ENCODE measurements around the gene ELMOD3.
A peak's percentile ranks its signal among the peaks of the same experiment; 100 is the strongest.
"Not testable (repeated sequence)": the region's sequence is repeated elsewhere in the genome, so short reads cannot be mapped to it uniquely, and the experiment has no call there.

The ELMOD3 gene

DNA sequence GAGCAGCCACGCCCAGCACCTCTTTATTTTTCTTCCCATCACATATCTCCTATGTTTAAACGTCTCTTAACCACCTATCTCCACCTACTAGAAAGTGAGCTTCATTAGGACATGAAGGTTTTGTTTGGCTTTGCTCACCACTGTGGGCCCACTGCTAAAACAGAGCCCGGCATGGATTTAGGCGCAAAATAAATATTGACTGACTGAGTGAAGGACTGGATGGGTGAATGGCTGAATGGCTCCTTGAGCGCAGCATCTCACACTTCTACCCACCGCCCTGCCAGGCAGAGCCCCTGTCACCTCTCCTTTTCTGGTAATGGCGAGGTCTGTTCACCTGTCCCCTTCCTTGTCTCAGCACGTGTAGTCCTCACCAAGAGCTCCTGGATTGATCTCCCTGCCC lies 45.5 kb downstream of the ELMOD3 start:
- no peak overlapping the region for H3K4me3 Mint-ChIP-seq
- no peak for ATAC-seq

DNA sequence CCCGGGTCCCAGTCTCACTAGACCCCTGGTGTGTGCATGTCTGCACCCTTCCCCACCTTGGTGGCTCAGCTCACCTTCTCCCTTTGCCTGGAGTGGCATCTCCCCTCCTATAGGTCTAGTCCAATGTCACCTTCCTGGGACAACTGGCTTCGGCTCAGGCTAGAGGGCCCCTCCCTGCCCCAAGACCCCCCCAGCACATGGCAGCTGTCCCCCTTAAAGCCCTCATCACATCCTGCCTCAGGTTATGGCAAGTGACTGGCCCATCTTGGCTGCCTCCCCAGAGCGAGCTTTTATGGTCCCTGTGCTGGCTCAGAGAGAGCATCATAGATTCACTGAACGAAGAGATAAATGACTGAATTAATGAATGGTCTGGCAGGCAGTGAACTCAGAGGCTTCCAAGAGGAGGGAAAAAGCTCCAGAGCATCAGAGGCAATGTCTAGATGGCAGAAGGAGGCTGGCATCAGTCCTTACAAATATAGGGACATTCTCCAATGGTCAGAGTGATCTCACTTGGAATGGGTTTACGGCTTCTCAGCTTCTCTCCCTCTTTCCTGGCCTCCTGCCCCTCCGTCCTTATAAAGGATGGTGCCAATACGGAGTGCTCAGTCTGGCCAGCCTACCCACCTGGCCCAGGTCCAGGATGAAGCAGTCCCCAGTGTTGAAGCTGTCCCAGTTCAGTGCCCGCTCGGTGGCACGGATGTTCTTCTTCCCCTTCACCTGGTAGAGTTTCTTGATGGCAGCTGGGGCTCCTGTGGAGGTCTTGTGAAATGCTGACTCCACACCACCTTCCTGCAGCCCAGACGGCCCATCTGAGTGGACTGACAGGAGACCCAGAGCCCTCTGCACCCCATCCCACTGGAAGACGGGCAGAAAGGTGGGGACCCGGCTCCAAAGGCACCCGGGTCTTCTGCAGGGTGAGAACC lies 46.2 kb downstream of the ELMOD3 start:
- Mint-ChIP-seq H3K27ac (peak overlapping the region; percentile 16), H3K4me1 (peaks cover 37% of the 10 kb centered on the region), H3K9me3 (no peaks in the 10 kb centered on the region), H3K27me3 (no peaks in the 10 kb centered on the region), H3K4me3 (no peak overlapping the region), H3K36me3 (peaks cover 67% of the 10 kb centered on the region)
- ATAC-seq = no peak

More for the DNA sequence above, 45.5 kb downstream of the ELMOD3 start:
- Mint-ChIP-seq H3K27ac (no peak overlapping the region), H3K27me3 (no peaks in the 10 kb centered on the region), H3K36me3 (peaks cover 71% of the 10 kb centered on the region), H3K4me1 (peaks cover 29% of the 10 kb centered on the region), H3K9me3 (no peaks in the 10 kb centered on the region)

DNA sequence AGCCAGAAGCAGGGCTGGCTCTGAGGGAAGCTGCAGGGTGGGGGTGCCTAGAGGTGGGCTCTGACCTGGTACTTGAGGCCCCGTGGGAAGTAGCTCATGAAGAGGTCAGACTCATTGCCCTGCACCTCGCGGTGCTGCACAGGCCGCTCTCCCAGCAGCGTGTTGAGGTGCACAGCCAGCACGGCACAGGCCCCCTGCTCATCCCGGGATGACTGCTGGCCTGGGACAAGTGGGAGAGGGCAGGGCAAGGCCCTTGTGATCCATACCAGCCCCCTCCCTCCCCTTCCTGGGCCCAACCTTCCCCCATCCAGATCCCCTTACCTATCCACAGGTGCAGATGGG lies 46.9 kb downstream of the ELMOD3 start:
- peaks cover 63% of the 10 kb centered on the region for H3K36me3 Mint-ChIP-seq
- no peak for ATAC-seq
- peak overlapping the region; percentile 83 for H3K27ac Mint-ChIP-seq

DNA sequence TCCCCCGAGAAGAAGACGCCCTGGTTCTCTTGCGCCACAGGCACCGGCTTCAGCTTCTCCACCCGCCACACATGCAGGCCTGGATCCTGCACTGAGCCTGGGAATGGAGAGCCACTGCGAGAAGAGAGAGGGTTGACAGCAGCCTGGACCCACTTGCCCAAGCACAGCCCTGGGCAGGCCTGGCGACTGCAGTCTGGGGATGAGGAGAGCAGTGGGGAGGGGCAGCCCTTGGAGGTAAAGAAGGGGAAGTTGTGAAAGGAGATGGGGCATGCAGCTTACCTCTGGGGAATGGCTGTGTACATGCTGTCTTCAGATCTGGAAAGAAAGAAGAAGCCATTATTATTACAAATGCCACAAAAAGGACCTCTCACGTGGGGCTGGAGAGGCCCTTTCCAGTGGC lies 47.3 kb downstream of the ELMOD3 start:
- H3K36me3 Mint-ChIP-seq = peaks cover 59% of the 10 kb centered on the region
- peak overlapping the region; percentile 44 for H3K4me3 Mint-ChIP-seq
- peaks cover 36% of the 10 kb centered on the region for H3K4me1 Mint-ChIP-seq
- ATAC-seq = no peak
- no peaks in the 10 kb centered on the region for H3K27me3 Mint-ChIP-seq
- peak overlapping the region; percentile 83 for H3K27ac Mint-ChIP-seq
- no peaks in the 10 kb centered on the region for H3K9me3 Mint-ChIP-seq

More for the DNA sequence above, 46.9 kb downstream of the ELMOD3 start:
- H3K27me3 Mint-ChIP-seq = no peaks in the 10 kb centered on the region
- peaks cover 40% of the 10 kb centered on the region for H3K4me1 Mint-ChIP-seq
- no peak overlapping the region for H3K4me3 Mint-ChIP-seq
- H3K9me3 Mint-ChIP-seq = no peaks in the 10 kb centered on the region

DNA sequence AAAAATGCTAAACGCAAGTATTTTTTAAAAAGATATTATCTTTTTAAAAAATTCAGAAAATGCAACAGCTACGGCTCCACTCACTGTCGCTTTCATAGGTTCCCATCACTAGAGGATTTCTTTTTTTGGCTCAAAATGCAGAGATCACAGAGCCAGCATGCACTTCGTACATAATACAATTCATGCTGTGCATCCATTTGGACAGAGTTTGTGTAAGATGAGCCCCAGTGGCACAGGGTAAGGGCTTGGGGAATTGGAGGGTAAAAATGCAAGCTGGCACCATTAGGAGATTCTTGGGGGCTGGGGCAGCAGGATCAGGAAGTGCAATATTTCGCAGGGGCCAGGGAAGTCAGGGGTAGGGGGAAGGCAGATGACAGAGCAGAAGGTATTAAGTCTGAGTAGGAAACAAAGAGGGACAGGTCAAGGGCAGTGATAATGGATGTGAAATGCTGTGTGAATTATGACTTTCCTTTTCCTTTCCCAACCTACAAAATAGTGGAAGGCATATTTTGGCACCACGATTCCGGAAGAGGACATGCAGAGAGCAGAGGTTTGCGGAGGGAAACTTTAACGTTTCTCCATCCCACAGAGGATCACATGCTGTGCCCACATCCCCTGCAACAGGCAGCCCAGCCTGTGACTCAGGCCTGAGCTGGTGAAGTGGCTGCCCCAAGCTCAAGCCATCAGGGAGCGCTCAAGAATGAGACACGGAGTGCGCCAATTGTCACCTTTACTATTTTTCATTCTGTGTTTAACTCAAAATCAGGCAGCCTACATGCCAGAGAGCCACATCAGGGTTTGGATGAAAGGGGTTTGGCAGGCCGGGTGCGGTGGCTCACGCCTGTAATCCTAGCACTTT lies 50.9 kb downstream of the ELMOD3 start:
- Mint-ChIP-seq H3K27ac (peak overlapping the region; percentile 42), H3K36me3 (peaks cover 26% of the 10 kb centered on the region), H3K4me3 (peak overlapping the region; percentile 53), H3K27me3 (no peaks in the 10 kb centered on the region), H3K4me1 (peaks cover 58% of the 10 kb centered on the region), H3K9me3 (no peaks in the 10 kb centered on the region)
- peak; percentile 75 for ATAC-seq

DNA sequence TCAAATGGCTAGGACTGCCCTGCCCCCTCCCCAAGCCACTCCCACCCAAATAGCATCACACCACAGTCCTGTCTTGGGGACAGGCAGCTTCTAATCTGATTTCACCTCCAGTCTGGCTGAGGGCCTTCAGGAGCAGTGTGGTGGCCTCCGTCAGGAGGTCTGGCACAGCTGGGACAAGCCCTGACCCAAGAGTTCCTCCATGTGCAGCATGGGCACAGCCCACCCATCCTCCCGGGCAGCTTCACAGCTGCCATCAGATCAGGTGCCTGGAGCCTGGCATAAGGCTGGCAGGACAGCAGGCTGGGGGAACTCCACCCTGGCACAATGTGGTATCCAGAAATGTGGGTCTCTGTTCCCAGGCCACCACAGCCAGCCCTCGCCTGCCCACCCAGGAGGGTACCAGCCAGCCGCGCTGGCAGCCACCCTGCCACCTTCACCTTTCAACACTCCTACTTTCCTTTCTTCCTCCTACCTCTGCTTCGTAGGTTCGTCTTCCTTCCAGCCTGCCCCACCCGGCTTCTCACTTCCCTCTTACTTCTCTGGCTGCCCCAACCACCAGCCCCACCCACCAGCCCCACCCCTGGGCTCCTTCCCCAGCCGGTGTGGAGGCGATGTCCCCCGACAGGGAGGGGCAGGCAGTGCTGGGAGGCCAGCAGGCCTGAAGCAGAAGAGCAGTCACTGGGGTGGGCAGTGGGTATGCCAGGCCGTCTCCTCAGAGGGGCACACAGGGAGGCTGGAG lies 55.4 kb downstream of the ELMOD3 start, which contains the start of gene CAPG:
TSS of gene CAPG (minus strand) at position 522 of the 739 bp plus-strand sequence. CDS start 8,221 bp downstream, outside the sequence.
- Mint-ChIP-seq H3K4me1 (peaks cover 74% of the 10 kb centered on the region), H3K4me3 (peak within 1 kb of the TSS; percentile 83), H3K27ac (peak within 1 kb of the TSS; percentile 88), H3K36me3 (no peaks in the 10 kb centered on the region), H3K9me3 (no peaks in the 10 kb centered on the region), H3K27me3 (no peaks in the 10 kb centered on the region)
- peak; percentile 89 for ATAC-seq

DNA sequence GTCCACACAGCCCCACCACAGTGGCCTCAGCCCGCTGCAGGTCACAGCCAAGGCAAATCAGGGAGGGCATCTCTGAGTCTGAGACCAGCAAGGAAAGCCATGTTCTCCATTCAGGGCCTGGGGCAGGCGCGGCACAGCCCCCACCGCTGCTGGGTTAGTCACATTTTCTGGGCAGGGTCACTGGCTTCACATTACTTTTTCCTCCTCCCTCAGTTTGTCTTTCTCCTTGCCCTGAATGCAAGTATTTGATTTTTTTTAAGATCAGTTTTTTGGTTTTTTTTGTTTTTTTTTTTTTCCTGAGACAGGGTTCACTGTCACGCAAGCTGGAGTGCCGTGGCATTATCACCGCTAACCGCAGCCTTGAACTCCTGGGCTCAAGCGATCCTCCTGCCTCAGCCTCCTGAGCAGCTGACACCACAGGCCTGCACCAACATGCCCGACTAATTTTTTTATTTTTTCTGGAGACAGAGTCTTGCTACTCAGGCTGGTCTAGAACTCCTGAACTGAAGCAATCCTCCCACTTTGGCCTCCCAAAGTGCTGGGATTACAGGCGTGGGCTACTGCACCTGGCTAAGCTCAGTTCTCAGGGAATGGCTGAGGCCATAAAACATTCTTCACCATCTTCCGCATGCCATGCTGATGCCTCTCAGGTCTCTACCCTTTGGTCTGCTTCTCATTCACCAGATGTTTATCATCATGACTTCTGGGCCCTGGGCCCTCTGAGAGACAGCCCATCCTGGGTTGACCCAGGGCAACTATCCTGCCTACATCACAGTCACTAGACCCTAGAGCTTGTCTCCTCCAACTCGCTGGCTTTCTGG lies 56.2 kb downstream of the ELMOD3 start:
- Mint-ChIP-seq H3K27ac (peak overlapping the region; percentile 88), H3K4me3 (peak overlapping the region; percentile 83), H3K4me1 (peaks cover 73% of the 10 kb centered on the region), H3K36me3 (no peaks in the 10 kb centered on the region), H3K27me3 (no peaks in the 10 kb centered on the region), H3K9me3 (no peaks in the 10 kb centered on the region)
- ATAC-seq = no peak

DNA sequence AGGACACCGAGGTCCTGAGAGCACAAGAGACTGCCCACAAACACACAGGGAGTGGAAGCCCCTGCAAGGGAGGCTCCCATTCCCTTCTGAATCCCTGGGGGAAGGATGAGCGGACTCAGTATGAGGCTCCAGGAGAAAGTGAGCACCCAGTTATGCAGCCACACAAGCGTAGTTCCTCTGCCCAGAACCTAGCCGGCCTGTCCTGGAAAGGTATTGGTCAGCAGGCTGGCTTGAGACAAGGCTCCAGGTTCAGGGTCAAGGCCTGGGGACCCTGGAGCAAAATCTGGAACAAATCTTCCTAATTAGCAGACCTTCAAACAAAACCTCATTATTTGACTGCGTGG lies 56.8 kb downstream of the ELMOD3 start:
- H3K4me1 Mint-ChIP-seq = peaks cover 75% of the 10 kb centered on the region
- H3K36me3 Mint-ChIP-seq = no peaks in the 10 kb centered on the region
- peak overlapping the region; percentile 88 for H3K27ac Mint-ChIP-seq
- no peaks in the 10 kb centered on the region for H3K27me3 Mint-ChIP-seq
- peak overlapping the region; percentile 83 for H3K4me3 Mint-ChIP-seq
- no peak for ATAC-seq
- H3K9me3 Mint-ChIP-seq = no peaks in the 10 kb centered on the region

DNA sequence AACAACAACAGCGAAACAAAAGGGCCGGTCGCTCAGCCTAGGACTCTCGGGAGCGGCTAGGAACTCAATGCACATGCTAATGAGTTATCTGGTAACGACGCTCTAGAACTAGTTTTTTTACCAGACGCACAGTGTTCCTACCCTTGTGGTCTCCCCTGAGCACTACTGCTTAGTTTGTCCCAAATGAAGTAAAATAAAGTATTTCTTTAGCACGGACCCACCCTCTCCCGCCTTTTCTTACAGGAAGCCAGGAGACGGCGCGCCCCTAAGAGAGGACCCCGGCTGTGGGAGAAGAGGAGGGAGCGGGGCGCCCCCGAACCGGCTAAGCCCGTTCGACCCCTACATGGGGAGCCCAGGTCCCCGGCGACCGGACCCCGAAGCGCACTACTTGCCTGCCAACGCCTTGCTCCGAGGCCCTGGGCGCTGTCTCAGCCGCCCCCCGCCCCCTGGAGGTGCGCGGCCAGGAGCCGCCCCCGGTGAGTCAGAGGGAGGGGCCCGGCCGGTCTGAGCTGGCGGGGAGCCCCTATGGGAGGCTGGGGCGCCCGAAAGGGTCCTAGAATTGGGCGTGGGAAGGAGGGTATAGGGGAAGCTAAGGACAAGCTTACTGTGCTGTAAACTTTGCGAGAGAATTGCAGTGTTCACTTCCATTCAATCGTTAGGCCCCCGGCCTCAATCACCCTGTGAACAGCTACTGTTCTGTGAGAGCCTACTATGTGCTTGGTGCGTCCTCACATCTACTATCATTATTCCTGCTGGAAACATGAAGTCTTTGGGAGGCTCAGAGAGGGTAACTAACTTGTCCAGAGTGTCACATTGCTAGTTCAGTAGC lies 59.2 kb downstream of the ELMOD3 start:
- H3K9me3 Mint-ChIP-seq = no peaks in the 10 kb centered on the region
- peak overlapping the region; percentile 99 for H3K27ac Mint-ChIP-seq
- peak overlapping the region; percentile 99 for H3K4me3 Mint-ChIP-seq
- peak; percentile 56 for ATAC-seq
- peaks cover 67% of the 10 kb centered on the region for H3K4me1 Mint-ChIP-seq
- H3K27me3 Mint-ChIP-seq = no peaks in the 10 kb centered on the region
- no peaks in the 10 kb centered on the region for H3K36me3 Mint-ChIP-seq

DNA sequence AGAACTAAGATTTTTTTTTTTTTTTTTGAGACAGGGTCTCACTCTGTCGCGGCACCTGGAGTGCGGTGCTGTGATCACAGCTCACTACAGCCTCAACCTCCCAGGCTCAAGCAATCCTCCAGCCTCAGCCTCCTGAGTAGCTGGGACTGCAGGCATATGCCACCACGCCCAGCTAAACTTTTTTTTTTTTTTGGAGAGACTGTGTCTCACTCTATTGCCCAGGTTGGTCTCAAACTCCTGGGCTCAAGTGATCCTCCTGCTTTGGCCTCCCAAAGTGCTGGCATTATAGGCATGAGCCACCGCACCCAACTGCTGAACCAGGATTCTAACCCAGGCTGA lies 59.8 kb downstream of the ELMOD3 start:
- not testable (repeated sequence) for ATAC-seq, H3K9me3 Mint-ChIP-seq, H3K36me3 Mint-ChIP-seq, H3K27me3 Mint-ChIP-seq
- peak overlapping the region; percentile 30 for H3K4me3 Mint-ChIP-seq
- H3K4me1 Mint-ChIP-seq = peaks cover 67% of the 10 kb centered on the region
- H3K27ac Mint-ChIP-seq = peak overlapping the region; percentile 99

DNA sequence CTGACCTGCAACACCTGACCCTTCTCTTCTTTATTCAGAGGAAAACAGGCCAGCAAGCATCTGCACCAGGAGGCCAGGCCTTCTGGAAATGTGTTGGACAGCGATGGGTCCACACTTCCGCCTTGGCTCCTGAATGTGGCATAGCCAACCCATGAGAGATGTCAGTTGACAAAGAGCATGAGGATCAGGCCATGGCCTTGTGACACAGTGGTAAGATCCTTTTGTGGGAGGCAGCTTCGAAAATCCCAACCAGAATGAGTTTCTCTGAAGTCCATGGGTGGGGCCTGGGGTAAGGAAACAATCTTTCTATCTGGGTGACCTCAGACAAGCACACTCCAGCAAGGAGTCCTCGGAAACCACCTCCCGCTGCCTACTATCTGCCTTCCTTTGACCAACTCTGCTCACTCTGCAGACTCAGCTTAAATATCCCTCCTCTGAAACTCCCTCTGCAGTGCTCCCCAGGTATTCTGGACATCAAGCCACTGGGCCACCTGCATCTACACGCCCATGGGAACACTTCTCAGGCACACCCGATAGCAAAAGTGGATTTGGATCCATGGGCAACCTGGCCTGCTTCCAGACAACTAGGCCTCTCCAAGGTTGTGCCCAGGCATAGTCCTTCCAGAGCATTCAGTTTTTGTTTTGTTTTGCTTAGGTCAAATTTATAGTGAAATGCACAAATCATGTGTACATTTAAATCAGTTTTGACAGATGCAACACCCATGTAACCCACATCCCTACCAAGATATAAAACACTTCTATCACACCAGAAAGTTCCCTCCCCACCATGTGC lies 60.4 kb downstream of the ELMOD3 start:
- Mint-ChIP-seq H3K9me3 (no peaks in the 10 kb centered on the region), H3K36me3 (no peaks in the 10 kb centered on the region), H3K27me3 (no peaks in the 10 kb centered on the region), H3K27ac (peak overlapping the region; percentile 99), H3K4me3 (peak overlapping the region; percentile 30), H3K4me1 (peaks cover 63% of the 10 kb centered on the region)
- no peak for ATAC-seq

DNA sequence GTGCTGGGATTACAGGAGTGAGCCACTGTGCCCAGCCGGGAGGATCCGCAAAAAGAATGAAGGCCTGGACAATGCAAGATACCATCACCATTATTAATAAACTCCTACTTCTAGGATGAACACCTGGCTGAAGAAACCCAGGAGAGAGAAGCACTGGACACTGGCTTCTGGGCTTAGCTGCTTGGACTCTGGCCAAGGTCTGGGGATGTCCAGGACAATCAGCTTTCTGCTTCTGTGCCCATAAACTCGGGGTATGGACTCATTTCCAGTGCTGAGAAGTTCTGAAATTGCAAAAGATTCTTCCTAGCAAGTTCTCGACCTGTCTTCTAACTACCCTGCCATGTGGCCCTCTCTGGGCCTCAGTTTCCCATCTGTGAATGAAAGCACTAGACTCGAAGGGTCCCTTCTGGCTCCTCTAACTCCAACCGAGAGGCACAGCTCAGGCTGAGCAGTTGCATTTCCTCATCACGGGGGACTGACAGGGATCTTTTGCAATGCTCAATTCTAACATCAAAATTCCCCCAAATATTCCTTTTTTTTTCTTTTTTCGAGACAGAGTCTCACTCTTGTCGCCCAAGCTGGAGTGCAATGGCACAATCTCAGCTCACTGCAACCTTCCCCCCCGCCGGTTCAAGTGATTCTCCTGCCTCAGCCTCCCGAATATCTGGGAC lies 61.5 kb downstream of the ELMOD3 start:
- Mint-ChIP-seq H3K4me1 (peaks cover 60% of the 10 kb centered on the region), H3K4me3 (no peak overlapping the region), H3K9me3 (no peaks in the 10 kb centered on the region), H3K27ac (peak overlapping the region; percentile 99), H3K36me3 (no peaks in the 10 kb centered on the region), H3K27me3 (no peaks in the 10 kb centered on the region)
- ATAC-seq = no peak
